Activated CD4-positive, alpha-beta T cell treated with anti-CD3 and anti-CD28 coated beads, Interleukin-2, amount 10 ng/mL, durations not matched to agents 24 days and 14 days (primary cell): ENCODE data around the gene GAR1. TPM values are rescaled to one million over a fixed set of nuclear protein-coding genes. Genes with fewer than 3 reads are reported as not detected.
"Not testable (repeated sequence)": the region's sequence is repeated elsewhere in the genome, so short reads cannot be mapped to it uniquely, and the experiment has no call there.

Source experiments
- DNase-seq: peaks from one replicate; pipeline ENCODE4 v3.0.0; 2022
- H3K27ac Mint-ChIP-seq: one replicate; pipeline ENCODE4 v1.8.0; 2022; ENCODE audit warnings: mild to moderate bottlenecking, mixed read lengths
- H3K27me3 Mint-ChIP-seq: one replicate; pipeline ENCODE4 v1.8.0; 2022; ENCODE audit warnings: mixed read lengths
- H3K36me3 Mint-ChIP-seq: one replicate; pipeline ENCODE4 v1.8.0; 2022; ENCODE audit warnings: low read depth, mild to moderate bottlenecking, mixed read lengths
- H3K4me1 Mint-ChIP-seq: one replicate; pipeline ENCODE4 v1.8.0; 2021; ENCODE audit warnings: mixed read lengths
- H3K4me3 Mint-ChIP-seq: one replicate; pipeline ENCODE4 v1.8.0; 2022; ENCODE audit warnings: mild to moderate bottlenecking, moderate library complexity, mixed read lengths
- H3K9me3 Mint-ChIP-seq: one replicate; pipeline ENCODE4 v1.8.0; 2021; ENCODE audit warnings: mixed read lengths
- intact Hi-C: fragments of 100-400 bp; cut with micrococcal nuclease; formaldehyde crosslinking; loops from one replicate; pipeline ENCODE4 v1.15.1; 2023
- total RNA-seq: library from RNA; stranded (reverse); gene quantifications from 2 replicates; pipeline ENCODE4 v1.2.3, GENCODE V29; 2022

Gene GAR1
- total RNA-seq, 1 donor from 2014 or later, result 61.8 TPM

GRCh38 chr4:109859426-109860300, 44.1 kb downstream of the GAR1 start:
- H3K36me3 Mint-ChIP-seq, H3K4me1 Mint-ChIP-seq, DNase-seq, intact Hi-C loops, H3K9me3 Mint-ChIP-seq, H3K27ac Mint-ChIP-seq, H3K4me3 Mint-ChIP-seq, H3K27me3 Mint-ChIP-seq: not testable (repeated sequence)

- intact Hi-C loops, result no loop called here
- DNase-seq, result no peak
- Mint-ChIP-seq H3K36me3 (no peaks in the 10 kb centered on the region), H3K4me1 (no peaks in the 10 kb centered on the region), H3K4me3 (no peak overlapping the region), H3K9me3 (peaks cover 4% of the 10 kb centered on the region), H3K27me3 (no peaks in the 10 kb centered on the region), H3K27ac (no peak overlapping the region)
Observed at GRCh38 chr4:109861271-109861670, 45.7 kb downstream of the GAR1 start.

GRCh38 chr4:109861916-109862511, 46.5 kb downstream of the GAR1 start:
- Mint-ChIP-seq H3K9me3 (peaks cover 4% of the 10 kb centered on the region), H3K27ac (no peak overlapping the region), H3K4me3 (no peak overlapping the region), H3K4me1 (no peaks in the 10 kb centered on the region), H3K36me3 (no peaks in the 10 kb centered on the region), H3K27me3 (no peaks in the 10 kb centered on the region)
- no peak for DNase-seq
- intact Hi-C loops, result no loop called here

GRCh38 chr4:109864134-109864533, 48.6 kb downstream of the GAR1 start:
- no peaks in the 10 kb centered on the region for H3K4me1 Mint-ChIP-seq
- no peak overlapping the region for H3K27ac Mint-ChIP-seq
- no peak for DNase-seq
- H3K9me3 Mint-ChIP-seq, result peaks cover 4% of the 10 kb centered on the region
- intact Hi-C loops, result no loop called here
- no peaks in the 10 kb centered on the region for H3K27me3 Mint-ChIP-seq
- H3K36me3 Mint-ChIP-seq, result no peaks in the 10 kb centered on the region
- no peak overlapping the region for H3K4me3 Mint-ChIP-seq

- Mint-ChIP-seq H3K4me3 (no peak overlapping the region), H3K9me3 (no peaks in the 10 kb centered on the region), H3K4me1 (no peaks in the 10 kb centered on the region), H3K27me3 (no peaks in the 10 kb centered on the region), H3K27ac (no peak overlapping the region), H3K36me3 (no peaks in the 10 kb centered on the region)
- no peak for DNase-seq
- intact Hi-C loops, result no loop called here
Observed at GRCh38 chr4:109870061-109870460, 54.5 kb downstream of the GAR1 start.

GRCh38 chr4:109872065-109872464, 56.5 kb downstream of the GAR1 start:
- Mint-ChIP-seq H3K27ac (no peak overlapping the region), H3K4me1 (no peaks in the 10 kb centered on the region), H3K4me3 (no peak overlapping the region), H3K27me3 (no peaks in the 10 kb centered on the region), H3K36me3 (no peaks in the 10 kb centered on the region), H3K9me3 (no peaks in the 10 kb centered on the region)
- DNase-seq, result no peak
- intact Hi-C loops, result no loop called here

- Mint-ChIP-seq H3K4me3 (no peak overlapping the region), H3K4me1 (no peaks in the 10 kb centered on the region), H3K27ac (no peak overlapping the region), H3K27me3 (no peaks in the 10 kb centered on the region), H3K9me3 (no peaks in the 10 kb centered on the region), H3K36me3 (no peaks in the 10 kb centered on the region)
- DNase-seq, result no peak
- intact Hi-C loops, result no loop called here
Observed at GRCh38 chr4:109872950-109873656, 57.5 kb downstream of the GAR1 start.

GRCh38 chr4:109873791-109874514, 58.4 kb downstream of the GAR1 start:
- Mint-ChIP-seq H3K9me3 (no peaks in the 10 kb centered on the region), H3K27ac (no peak overlapping the region), H3K27me3 (no peaks in the 10 kb centered on the region), H3K36me3 (no peaks in the 10 kb centered on the region), H3K4me3 (no peak overlapping the region), H3K4me1 (no peaks in the 10 kb centered on the region)
- intact Hi-C loops, result no loop called here
- DNase-seq, result no peak

Other genes starting within 250 kb of the GAR1 start
- 19.3 and 23.6 TPM in 2 replicates for gene CASP6, start 112.3 kb upstream of the GAR1 start, total RNA-seq
- gene PLA2G12A, start 85.7 kb upstream of the GAR1 start, total RNA-seq, result 9.0 and 11.4 TPM in 2 replicates
- gene CFI, start 13.8 kb upstream of the GAR1 start, total RNA-seq, result not detected in 2 replicates
- gene RRH, start 12.2 kb downstream of the GAR1 start, total RNA-seq, result not detected in 2 replicates
- gene LRIT3, start 32.3 kb downstream of the GAR1 start, total RNA-seq, result 0.09 TPM in 1 of 2 replicates, not detected in the other
- gene EGF, start 97.1 kb downstream of the GAR1 start, total RNA-seq, result not detected in 2 replicates